GM18520 (cell line): ENCODE data around the gene CRYBB1.

ENCODE experiments used
- ATAC-seq: cut with Tn5 transposase; IDR thresholded peaks from one replicate; pipeline ENCODE4 v1.9.1; 2021; ENCODE audit not compliant: unreplicated experiment

The CRYBB1 gene

DNA sequence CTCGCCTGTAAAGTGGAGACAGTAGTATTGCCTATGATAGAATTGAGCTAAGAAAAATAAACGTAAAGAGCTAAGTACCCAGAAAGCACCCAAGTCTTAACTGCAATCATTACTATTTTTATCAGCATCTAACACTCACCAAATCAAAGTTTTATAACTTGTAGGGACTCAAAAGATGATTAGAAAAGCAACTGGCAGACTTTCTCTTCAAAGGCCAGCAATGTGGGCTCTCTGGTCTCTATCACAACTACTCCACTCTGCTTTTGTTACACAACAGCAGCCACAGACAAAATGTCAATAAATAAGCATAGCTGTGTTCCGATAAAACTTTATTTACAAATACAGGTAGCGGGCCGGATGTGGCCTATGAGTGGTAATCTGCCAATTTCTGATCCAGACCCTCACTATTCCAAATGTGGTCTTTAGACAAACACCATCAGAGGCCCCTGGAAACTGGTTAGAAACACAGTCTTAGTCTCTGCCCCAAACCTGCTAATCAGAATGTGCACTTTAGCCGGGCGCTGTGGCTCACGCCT lies 36.1 kb downstream of the CRYBB1 start:
- ATAC-seq: no peak

DNA sequence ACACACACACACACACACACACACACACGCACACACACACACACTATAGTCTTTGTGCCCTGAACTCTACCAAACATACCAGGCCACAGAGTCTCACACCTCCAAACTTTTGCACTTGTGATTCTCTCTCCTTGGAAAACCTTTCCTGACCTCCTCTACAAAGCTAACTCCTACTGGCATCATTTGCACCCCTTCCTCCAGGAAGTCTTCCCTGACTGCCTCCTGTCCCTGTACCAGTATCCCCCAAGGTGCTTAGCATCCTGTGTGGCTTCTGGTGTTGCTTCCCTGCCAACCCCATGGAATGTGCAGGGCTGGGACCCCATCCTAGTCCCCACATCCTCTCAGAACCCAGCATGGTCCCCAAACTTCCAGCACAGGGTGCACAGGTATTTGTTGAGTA lies 36.8 kb downstream of the CRYBB1 start:
- ATAC-seq: no peak

DNA sequence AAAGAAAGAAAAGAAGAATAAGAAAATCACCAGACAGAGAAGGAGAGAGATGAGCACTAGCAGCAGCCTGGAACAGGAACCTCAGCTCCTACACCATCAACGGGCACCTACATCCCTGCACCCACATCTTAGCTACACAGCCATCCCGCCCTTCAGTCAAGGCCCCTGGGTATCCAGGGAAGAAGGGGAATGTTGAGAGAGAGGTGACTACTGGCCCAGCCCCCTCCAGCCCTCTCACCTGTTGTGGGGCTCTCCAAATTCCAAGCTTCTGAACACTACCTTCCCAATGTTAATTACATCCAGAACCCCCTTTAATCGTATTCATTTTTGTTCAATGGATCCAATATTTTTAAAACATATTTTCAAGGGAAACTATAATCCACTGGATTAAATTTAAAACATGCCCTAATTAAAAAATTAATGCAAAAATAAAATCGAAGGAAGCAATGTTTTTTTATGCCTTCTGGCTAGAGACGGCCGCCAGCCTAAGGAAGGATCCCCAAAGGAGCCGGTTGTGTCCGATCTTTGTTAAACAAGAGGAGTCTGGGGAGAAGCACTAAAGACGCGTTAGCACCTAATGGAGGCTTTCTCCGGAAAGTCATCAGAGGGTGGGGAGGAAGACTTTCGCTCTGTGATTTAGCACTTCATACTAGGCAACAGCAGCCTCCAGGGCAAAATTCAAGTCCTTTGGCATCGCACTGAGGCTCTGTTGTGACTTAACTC lies 37.4 kb downstream of the CRYBB1 start:
- ATAC-seq: no peak

DNA sequence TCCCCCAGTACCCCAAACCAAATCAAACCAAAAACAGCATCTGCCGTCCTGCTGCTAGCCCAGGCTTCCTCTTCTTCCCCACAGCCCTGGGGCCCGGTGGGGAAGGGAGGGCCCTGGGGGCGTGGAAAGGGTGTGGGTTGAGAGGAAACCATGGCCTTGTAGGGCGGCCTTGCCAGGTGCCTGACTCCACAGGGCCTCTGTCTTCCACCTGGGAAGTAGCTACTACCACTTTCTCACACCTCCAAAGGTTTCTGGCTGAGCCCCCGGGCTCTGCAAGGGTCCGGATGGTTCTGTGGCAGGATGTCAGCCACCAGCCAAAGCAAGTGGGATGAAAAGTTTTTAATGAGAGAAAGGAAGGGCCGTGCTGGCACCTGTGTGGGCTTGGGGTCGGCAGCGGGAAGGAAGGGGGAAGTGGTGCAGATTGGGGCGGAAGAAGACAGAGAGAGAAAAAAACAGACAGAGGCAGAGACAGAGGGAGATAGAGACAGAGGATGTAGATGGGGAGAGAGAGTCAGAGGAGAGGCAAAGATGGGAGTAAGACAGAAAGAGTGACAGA lies 38.4 kb downstream of the CRYBB1 start:
- no peak for ATAC-seq

DNA sequence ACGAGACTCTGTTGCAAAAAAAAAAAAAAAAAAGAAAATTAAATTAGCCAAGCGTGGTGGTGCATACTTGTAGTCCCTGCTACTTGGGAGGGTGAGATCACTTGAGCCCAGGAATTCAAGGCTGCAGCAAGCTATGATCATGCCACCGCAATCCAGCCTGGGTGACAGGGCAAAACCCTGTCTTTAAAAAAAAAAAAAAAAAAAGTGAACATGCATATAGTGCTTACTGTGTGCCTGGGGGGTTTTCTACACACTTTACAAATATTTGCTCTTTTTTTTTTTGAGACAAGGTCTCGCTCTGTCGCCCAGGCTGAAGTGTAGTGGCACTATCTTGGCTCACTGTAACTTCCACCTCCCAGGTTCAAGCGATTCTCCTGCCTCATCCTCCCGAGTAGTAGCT lies 40.7 kb downstream of the CRYBB1 start:
- no peak for ATAC-seq

DNA sequence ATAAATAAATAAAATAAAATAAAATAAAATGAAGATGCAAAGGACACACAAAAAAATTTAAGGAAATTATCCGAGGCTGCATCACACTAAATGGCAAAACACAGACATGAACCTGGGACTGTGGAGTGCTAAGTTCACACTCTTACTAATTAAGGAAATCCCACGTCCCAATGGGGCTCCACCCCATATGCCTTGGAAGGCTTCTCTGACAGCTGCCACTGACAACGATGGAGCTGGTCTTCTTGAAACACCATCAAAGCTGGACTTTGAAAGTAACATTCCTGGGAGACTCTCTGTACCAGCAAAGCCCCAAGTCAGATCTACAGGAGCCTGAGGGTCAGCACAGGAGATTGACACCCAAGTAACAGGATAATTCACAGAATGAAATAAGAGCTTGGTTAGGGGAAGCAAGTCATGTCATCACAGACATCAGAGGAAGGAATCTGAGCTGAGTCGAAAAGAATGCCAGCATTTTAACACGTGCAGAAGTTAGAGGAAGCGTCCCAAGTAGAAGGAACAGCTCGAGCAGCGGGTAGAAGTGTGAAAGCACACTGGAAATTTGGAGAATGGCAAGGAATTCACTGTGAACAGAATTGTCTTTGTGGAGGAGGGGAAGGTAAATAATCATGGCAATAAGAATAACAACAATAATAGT lies 41.7 kb downstream of the CRYBB1 start:
- ATAC-seq: no peak

DNA sequence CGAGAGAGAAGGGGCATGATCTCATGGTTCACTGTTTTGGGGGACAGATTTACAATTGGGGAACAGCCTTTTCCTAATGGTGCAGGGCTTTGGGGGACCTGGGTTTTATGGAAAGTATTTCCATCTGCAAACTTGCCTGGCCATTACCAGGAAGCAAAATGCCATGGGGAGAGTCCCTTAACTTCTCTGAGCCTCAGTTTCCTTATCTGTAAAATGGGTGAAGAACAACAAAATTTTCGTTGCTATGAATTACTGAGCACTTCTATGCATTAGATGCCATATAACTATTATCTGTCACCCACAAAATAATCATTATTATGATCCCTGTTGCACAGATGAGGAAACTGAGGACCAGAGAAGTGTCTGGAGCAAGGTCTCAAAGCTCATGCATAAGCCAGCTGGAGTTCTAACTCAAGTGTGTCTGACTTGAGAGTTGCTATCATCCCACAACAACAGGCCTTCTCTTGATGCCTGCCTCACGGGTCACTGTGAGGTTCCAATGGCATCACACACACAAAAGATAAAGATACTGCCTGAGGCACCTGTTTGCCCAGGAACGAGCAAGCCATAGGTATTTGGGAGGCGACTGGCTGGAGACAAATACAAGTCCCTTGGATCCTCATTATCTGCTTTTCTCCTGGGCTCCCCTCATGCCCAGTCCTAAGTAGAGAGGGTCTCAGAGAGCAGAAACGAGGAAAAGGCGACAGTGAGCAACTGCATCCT lies 43.7 kb downstream of the CRYBB1 start:
- no peak for ATAC-seq

DNA sequence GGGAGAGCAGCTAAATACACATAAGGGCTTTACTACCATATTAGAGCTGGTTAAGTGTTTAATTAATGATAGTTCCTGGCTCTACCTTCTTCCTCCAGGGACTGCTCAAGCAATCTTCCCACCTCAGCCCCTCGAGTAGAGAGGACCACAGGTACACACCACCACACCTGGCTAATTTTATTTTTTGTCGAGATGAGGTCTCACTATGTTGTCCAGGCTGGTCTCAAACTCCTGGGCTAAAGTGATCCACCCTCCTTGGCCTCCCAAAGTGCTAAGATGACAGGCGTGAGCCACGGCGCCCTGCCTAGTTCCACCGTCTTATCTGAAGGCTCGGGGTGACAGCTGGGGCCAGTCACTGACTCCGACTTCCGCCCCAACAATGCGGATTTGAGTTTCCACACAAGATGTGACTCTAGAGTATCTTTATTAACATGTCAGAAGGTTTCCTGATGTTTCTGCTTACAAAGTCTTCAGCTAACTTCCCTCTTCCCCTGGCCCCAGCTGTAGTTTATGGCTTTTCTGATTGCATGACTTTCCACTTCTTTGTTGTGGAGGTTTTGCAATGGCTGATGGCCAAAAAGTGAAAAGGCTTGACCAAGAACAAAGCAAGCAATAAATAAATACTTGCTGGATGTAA lies 44.7 kb downstream of the CRYBB1 start:
- ATAC-seq: no peak

DNA sequence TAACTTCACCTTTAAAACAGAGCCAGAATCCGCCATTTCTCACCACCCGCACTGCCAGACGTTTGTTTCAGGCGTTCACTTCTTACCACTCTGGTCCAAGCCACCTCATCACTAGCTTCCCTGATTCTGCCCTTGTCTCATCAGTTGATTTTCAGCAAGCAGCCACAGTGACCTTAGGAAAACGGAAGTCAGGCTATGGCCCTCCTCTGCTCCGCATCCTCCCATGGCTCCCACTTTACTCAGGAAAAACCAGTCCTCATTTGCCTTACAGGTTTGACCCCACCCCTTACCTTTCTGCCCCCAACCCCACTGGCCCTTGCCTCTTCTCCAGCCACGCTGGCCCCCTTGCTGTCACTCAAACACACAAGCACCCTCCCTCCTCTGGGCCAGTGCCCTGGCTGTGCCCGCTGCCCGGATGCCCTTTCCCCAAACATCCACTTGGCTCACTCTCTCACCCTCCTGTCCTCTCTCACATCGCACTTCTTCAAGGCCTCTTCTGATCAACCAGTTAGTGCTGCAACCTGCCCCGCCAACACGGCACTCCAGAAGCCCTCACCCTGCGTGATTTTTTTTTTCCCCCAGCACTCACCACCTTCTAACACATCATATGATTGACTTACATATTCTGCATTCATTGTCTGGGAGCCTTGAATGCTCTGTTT lies 46.8 kb downstream of the CRYBB1 start:
- ATAC-seq: no peak

DNA sequence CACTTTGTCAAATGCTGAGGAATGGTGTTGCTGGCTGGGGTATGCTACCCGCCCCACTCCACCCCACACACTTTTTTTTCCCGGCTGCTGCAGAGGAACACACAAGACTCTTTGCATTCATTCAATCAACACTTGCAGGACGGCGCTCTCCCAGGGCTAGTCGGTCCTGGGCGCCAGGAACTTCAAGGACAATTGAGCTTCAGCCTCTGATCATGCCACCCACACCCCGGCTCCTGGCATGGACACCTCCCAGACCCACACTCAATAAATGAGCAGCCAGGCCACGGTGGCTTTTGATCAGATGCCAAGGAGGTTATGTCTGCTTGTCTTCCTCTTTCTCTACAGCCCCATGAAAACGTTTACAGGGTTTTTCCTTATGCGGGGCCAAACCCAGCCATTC lies 47.7 kb downstream of the CRYBB1 start:
- no peak for ATAC-seq

DNA sequence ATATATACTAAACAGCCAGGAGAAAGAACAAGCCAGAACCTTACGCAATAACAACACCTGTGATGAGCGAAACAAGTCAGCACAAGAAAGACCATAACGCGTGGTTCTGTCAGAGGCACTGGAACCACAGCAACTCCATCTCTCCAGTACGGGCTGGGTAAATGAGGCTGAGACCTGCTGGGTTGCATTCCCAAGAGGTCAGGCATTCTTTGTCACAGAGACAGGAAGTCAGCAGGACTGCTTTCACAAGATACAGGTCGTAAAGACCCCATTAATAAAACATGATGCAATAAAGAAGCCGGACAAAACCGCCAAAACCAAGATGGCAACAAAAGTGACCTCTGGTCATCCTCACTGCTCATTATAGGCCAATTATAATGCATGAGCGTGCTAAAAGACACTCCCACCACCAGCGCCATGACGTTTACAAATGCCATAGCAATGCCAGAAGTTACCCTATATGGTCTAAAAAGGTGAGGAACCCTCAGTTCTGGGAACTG lies 49.6 kb downstream of the CRYBB1 start:
- no peak for ATAC-seq

DNA sequence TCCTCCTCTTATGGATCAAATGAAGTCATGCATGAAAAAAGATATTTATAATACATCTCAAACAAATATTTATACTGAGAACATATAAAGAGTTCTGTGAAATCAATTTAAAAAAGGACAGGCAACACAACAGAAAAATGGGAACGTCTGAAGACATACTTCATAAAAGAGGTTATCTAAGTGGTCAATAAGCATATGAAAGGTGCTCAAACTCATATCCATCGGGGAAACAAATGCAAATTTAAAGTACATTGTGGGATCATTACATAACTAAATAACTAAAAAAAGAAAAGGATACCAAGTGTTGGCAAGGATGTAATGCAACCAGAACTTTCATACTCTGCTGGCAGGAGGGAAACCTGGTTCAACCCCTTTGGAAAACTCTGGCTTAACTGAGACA lies 50.2 kb downstream of the CRYBB1 start:
- no peak for ATAC-seq

DNA sequence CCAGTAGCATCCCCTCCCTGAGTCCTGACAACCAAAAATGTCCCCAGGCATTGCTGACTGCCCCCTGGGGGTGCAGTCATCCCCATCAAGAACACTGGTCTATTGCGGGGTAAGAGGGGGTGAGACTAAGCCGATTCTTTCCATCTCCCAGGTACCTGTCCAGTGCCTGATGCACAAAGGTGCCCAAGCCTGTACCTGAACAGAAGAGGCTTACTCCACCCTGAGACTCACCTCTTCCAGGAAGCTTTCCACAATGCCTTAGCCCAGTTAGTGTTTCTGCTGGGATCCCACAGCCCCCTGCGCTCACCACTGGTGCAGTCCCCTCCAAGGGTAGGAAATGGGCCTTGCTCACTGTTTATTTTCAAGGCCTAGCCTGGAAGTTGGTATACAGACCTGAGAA lies 50.8 kb downstream of the CRYBB1 start:
- no peak for ATAC-seq

DNA sequence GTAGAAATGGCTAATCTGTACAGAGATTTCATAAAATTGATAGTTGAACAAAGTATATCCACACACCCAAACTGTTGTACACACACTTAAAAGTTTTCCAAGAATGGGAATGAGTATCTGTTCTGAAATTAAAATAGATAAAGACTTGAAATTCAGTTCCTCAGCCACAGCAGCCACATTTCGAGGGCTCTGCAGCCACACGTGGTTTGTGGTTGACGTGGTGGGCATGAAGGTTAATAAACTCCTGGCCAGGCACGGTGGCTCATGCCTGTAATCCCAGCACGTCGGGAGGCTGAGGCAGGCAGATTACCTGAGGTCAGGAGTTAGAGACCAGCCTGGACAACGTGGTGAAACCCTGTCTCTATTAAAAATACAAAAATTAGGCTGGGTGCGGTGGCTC lies 51.9 kb downstream of the CRYBB1 start:
- no peak for ATAC-seq

DNA sequence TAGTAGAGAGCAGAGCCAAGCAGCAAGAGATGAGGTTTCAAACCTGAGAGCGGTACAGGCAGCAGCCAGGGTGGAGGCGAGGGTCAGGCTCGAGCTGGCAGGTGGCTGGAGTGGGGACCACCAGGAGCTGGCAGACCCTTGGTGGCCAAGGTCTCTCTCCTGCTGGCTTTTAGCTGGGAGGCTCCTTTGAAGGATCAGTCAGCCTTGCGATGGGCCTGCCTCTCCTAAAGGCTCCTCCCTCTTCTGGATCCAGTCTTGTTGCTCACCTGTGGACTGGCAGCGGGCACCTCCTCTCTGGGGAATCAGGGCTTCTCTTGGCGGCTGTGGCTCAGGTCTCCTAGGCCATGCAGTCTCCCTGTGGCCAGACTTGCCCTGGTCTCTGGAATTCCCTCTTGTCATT lies 52.6 kb downstream of the CRYBB1 start:
- no peak for ATAC-seq

DNA sequence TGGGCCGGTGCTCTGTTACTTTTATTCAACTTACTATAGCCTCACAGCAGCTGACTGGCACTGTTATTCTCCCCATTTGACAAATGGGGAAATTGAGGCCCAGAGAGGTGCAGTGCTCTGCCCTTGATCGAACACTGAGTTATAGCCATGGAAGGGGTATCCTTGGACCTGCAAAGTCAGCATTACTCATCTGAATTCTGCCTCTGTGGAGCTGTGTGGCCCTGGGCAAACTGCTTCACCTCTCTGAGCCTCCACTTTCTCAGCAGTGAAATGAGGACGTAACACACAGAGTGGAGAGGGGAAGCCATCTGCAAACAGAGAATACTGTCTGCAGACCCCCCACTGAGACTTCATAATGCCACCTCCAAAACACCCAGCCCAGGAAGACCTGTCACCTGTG lies 53.2 kb downstream of the CRYBB1 start:
- no peak for ATAC-seq

DNA sequence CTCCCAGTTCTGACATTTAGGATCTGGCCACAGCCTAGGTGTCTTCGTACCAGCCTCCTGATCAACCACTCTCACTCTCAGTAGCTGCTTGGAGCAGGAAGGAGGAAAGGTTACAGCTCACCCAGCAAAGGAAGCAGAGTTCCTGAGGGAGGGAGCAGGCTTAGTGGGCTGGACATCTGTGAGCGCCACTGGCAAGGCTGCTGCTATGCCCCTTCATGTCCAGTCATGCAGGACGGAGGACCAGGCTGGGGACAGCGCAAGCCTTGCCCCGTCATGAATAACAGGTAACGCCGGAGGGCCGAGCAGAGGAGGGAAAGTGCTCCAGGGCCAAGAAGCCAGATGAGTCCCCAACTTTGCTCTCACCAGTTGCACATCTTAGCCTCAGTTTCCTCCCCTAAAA lies 53.6 kb downstream of the CRYBB1 start:
- ATAC-seq: no peak

DNA sequence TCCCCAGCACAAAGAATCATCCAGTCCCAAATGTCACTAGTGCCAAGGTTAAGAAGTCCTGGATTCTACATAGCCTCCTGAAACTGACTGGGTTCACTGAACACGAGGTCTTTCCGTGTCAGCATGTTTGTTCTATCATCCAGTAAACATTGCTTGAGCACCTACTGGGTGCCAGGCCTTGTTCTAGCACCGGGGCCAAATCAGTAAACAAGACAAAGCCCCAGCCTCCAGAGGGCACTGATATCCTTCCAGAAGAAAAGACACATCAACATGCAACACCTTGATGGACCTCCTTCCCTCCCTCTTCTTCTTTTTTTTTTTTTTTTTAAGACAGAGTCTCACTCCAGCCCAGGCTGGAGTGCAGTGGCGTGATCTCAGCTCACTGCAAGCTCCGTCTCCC lies 54.8 kb downstream of the CRYBB1 start:
- ATAC-seq: no peak

DNA sequence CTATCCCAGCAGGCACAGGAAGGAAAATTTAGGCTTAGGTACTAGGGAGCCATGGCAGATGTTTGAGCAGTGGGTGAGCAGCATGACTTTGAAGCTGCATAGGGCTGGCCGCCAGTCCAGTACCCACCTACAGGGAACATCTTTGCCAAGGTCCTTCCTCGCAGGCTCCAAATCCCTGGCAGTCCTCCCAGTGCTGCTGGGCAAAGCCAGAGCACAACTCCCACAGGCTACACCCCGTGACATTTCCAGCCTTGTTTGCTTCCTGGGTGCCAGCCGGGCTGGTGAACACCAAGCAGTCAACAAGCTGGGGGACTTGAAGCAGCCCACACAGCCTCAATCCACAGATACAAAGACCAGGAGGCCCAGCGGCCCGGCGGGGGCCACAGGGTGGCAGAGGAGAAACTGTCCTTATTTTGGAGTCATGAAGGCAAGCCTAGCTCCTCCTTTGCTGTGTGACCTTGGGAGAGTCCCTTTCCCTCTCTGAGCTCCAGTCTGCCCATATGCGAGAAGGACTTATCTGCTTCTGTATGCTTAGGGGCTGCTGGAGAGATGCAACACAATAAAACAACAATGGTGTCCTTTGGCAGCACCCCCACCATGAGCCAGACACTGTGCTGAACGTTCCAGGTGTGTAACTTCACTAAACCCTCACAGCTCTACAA lies 55.9 kb downstream of the CRYBB1 start:
- ATAC-seq: no peak

DNA sequence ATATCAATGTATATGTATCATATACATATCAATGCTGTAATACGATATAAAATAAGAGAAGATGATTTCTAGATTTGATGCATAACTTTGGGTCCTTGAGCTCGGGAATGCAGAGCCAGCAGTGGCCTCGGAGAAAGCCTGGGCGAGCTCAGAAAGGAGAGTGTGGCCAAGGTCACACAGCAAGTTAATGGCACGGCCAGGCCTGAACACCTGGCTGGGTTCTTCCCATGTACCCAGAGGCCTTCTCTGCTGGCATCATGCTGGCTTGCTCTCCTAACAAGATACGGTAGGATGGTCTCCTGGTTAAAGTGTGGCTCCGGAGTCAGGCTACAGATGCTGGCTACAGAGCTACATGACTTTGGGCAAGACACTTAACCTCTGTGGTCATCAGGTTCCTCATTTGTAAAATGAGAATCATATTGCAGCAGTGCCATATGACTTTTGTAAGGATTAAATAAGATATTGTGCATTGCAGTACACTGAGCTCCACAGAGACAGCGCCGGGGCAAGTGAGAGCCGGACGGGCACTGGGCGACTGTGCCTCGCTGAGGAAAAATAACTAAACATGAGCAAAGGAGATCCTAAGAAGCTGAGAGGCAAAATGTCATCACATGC lies 57.8 kb downstream of the CRYBB1 start:
- ATAC-seq: no peak
